Stomach (tissue), 9 donors: ENCODE measurements around the gene PRKCZ. TPM values are rescaled to one million over a fixed set of nuclear protein-coding genes. Genes with fewer than 3 reads are reported as not detected.
A peak's percentile ranks its signal among the peaks of the same experiment; 100 is the strongest.

Experiments used
- DNase-seq, 2 donors: peaks; one replicate each; pipeline versions ENCODE4 v3.0.0 to v3.0.0-alpha.2; 2013 to 2019
- H3K27ac ChIP-seq, 5 donors: fragments of 200-600 bp in 4 of 5; sonication (generic) in 4 of 5; one replicate each; pipeline ENCODE4 v1.5.1; 2013 to 2019; ENCODE audit warnings: mild to moderate bottlenecking in 1 of 5, moderate library complexity in 1 of 5
- H3K27me3 ChIP-seq, 3 donors: fragments of 200-600 bp; sonication (generic); one replicate each; pipeline ENCODE4 v1.5.1; 2017 to 2019; ENCODE audit warnings: mixed run types in 1 of 3
- H3K36me3 ChIP-seq, 4 donors: fragments of 200-600 bp; sonication (generic); 1 replicate in 3 of 4; 2 replicates in 1 of 4; pipeline ENCODE4 v1.5.1; 2016 to 2019
- H3K4me1 ChIP-seq, 4 donors: fragments of 200-600 bp; sonication (generic); one replicate each; pipeline ENCODE4 v1.5.1; 2016 to 2019
- H3K4me3 ChIP-seq, 4 donors: fragments of 200-600 bp; sonication (generic) in 3 of 4; one replicate each; pipeline ENCODE4 v1.5.1; 2016 to 2019; ENCODE audit warnings: mild to moderate bottlenecking in 1 of 4
- H3K9me3 ChIP-seq, 4 donors: fragments of 200-600 bp; sonication (generic); one replicate each; pipeline ENCODE4 v1.5.1; 2016 to 2019
- EP300 ChIP-seq: sonication (generic); formaldehyde crosslinking; IDR thresholded peaks from one replicate; pipeline ENCODE4 v1.6.1; 2017; ENCODE audit warnings: antibody characterized with exemption
- POLR2A ChIP-seq, 4 donors: fragments of 450-650 bp; IDR thresholded peaks; one replicate each; pipeline ENCODE4 v1.6.1; 2016; ENCODE audit warnings: antibody characterized with exemption in 4 of 4, control low read depth in 2 of 4, mild to moderate bottlenecking in 1 of 4, moderate library complexity in 1 of 4
- POLR2AphosphoS5 ChIP-seq, 3 donors: sonication (generic); formaldehyde crosslinking; IDR thresholded peaks; one replicate each; pipeline ENCODE4 v1.6.1; 2016; ENCODE audit warnings: antibody characterized with exemption in 3 of 3
- WGBS, 5 donors: extraction: QIAGEN DNeasy Blood & Tissue Kit in 3 of 5; methylation state at CpG; one replicate each; pipeline versions ENCODE4 v1.1.5 to v1.1.7; 2013 to 2018; 5-methylcytosine and 5-hydroxymethylcytosine counted together
- intact Hi-C: fragments of 100-400 bp; cut with DNase I; formaldehyde crosslinking; loops from one replicate; pipeline ENCODE4 v1.15.1; 2023; ENCODE audit warnings: low total_unique reads
- polyA plus RNA-seq, 3 donors: library from polyadenylated mRNA; stranded (reverse); fragments of 200-250 nt; gene quantifications; one replicate each; pipeline ENCODE4 v1.2.3, GENCODE V29; 2013
- total RNA-seq, 5 donors: library from RNA; depleted of rRNA; stranded (reverse); fragments of >200 nt; gene quantifications; one replicate each; pipeline versions ENCODE4 v1.1.0 to v1.2.3, GENCODE V29; 2014 to 2016
- TF ChIP-seq, protein P1 (sequence below), 7 experiments: fragments of 450-650 bp in 4 of 7; fragments of 200-600 bp in 3 of 7; sonication (generic) in 3 of 7; IDR thresholded peaks; one replicate each; pipeline ENCODE4 v1.5.1; 2016 to 2019; ENCODE audit warnings: antibody characterized with exemption in 7 of 7, control low read depth in 2 of 7, mild to moderate bottlenecking in 1 of 7
- donor health status: healthy with polysubstance abuse.
- donor health status: Bipolar disorder and iron deficiency.
- donor health status: healthy.

PRKCZ gene
- total and polyA plus RNA-seq, 8 donors = 11.1 to 55.8 (median 25.5) TPM

DNA sequence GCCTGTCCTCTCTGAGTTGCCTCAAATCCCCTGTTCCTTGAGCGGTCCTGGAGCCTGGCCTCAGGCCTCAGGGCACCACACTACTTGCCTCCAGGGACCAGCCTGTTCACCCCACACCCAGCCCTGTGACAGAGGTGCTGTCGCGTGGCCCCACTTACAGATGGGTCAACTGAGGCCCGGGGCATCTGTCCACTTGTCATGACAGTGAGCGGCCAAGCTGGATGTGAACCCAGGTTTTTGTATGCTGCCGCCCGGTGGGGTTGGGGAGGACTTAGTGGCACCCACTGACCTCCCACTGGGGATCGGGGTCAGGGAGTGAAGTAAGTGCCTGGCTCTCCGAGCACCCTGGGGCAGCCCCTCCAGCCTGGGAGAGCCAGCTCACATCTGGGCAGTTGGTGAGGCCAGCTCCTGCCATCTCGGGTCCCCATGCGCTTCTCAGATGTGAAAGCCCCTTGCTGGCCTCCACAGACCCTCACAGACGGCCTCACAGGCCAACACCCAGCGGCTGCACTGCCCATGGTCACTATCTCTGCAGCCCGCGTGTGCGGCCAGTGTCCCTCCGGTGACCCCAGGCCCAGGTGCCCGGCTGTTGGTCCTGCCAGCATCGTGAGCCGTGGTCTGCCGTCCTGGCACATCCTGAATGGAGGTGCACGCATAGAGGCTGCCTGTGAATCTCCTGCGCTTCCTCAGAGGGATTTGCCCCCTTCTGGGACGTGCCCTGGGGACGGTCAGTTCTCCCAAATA, 153.6 kb downstream of the PRKCZ start:
- H3K27ac ChIP-seq = peak overlapping the region; percentile 85 to 92 (median 89)

DNA sequence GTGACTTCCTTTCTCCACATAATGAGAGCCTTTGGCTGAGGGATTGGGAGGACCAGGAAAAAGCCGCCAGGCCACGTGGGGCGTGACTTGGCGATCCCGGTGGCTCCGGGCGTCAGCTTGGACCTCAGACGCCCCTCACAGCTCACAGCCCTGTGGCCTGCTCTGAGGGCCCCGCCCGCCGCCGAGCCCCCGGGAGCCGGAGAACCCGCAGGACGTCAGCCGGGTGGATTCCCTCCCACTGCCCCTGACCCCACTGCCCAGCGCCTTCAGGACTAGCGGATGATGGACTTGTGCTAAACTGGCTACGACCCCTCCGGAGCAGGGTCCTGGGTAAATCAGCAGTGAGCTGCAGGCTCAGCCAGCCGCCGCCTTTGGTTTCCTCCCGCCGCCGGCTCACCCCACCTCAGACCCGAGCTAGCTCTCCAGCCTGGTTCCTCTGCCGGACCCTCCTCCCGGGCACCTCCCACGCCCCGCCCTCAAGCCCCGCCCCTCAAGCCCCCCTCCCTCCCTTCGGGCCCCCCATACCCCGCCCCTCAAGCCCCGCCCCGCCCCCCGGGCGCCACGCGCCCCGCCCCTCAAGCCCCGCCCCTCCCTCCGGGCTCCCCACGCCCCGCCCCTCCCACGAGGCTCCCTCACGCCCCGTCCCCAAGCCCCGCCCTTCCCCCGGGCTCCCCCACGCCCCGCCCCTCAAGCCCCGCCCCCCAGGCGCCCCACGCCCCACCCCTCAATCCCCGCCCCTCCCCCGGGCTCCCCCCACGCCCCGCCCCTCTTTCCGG, 154.4 kb downstream of the PRKCZ start:
- peak; percentile 64 to 94 for DNase-seq
- Histone ChIP-seq H3K36me3 (no peaks in the 10 kb centered on the region), H3K27me3 (no peaks in the 10 kb centered on the region), H3K9me3 (no peaks in the 10 kb centered on the region), H3K4me3 (peak overlapping the region; percentile 48 to 57 (median 51)), H3K27ac (peak overlapping the region; percentile 85 to 93 (median 91)), H3K4me1 (peaks cover 66 to 83% (median 78%) of the 10 kb centered on the region in 4 donors)
- intact Hi-C loops = loop anchor here (10.0 kb wide), 1 partner anchor 100 kb away; no protein-coding TSS in a partner anchor
- TF ChIP-seq POLR2AphosphoS5 (IDR thresholded peaks at IDR 0.05) (peak in 2 of 3 donors; percentile 26 to 29), EP300 (no peak)
- 1 to 4% (median 3%) methylated on average over 19 to 51 of the region's 60 CpGs for WGBS, 5 donors

More for the DNA sequence above, 153.6 kb downstream of the PRKCZ start:
- 54 to 72% (median 59%) methylated on average over 13 to 25 of the region's 25 CpGs for WGBS, 5 donors
- DNase-seq = no peak
- H3K9me3 ChIP-seq = no peaks in the 10 kb centered on the region
- H3K4me3 ChIP-seq = peak overlapping the region; percentile 48 to 57 (median 51)
- H3K36me3 ChIP-seq = no peaks in the 10 kb centered on the region
- TF ChIP-seq POLR2A (IDR thresholded peaks at IDR 0.05) (no peak), POLR2AphosphoS5 (IDR thresholded peaks at IDR 0.05) (no peak), EP300 (no peak)
- TF ChIP-seq, protein P1, sequence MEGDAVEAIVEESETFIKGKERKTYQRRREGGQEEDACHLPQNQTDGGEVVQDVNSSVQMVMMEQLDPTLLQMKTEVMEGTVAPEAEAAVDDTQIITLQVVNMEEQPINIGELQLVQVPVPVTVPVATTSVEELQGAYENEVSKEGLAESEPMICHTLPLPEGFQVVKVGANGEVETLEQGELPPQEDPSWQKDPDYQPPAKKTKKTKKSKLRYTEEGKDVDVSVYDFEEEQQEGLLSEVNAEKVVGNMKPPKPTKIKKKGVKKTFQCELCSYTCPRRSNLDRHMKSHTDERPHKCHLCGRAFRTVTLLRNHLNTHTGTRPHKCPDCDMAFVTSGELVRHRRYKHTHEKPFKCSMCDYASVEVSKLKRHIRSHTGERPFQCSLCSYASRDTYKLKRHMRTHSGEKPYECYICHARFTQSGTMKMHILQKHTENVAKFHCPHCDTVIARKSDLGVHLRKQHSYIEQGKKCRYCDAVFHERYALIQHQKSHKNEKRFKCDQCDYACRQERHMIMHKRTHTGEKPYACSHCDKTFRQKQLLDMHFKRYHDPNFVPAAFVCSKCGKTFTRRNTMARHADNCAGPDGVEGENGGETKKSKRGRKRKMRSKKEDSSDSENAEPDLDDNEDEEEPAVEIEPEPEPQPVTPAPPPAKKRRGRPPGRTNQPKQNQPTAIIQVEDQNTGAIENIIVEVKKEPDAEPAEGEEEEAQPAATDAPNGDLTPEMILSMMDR (IDR thresholded peaks at IDR 0.05) = no peak
- intact Hi-C loops = loop anchor here (10.0 kb wide), 1 partner anchor 101 kb away; no protein-coding TSS in a partner anchor
- H3K27me3 ChIP-seq = no peaks in the 10 kb centered on the region
- H3K4me1 ChIP-seq = peaks cover 64 to 83% (median 77%) of the 10 kb centered on the region in 4 donors

DNA sequence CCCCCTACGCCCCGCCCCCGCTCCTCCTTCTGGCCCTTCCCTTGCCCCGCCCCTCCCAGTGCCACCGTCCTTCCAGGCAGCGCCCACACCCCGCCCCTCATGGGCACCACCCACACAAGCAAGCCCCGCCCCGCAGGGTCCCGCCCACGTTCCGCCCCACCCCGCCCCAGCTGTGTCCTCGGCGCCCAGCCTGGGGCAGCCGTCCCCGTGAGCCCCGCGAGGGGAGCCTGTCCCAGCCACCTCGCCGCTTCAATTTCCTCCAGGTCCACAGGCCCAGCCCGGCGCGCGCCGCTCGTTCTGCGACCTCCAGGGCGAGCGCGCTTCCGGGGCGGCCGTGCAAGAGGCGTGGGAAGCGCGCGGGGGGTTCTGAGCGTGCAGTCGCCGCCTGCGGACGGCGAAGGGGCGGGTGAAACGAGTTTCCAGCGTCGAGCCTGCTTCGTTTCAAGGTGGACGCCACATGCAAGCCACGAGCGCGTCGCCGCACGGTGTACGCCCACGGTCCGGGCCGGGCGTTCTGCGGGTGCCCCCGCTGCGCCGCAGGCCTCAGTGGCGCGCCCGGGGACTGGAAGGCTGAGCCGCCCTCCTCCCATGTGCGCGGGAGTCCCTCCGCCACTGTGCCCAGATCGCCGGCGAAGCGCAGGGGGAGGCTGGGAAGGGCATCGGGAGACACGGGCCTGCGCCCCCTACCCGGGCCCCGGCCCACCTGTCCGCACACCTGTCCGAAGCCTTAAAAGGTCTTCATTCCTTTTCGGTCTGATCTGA, 155.2 kb downstream of the PRKCZ start:
- intact Hi-C loops = loop anchor here (10.0 kb wide), 1 partner anchor 99 kb away; no protein-coding TSS in a partner anchor

More for the DNA sequence above, 155.2 kb downstream of the PRKCZ start:
- Histone ChIP-seq H3K4me1 (peaks cover 58 to 83% (median 77%) of the 10 kb centered on the region in 4 donors), H3K4me3 (peak overlapping the region; percentile 51 to 57 (median 52)), H3K27ac (peak overlapping the region; percentile 85 to 93 (median 89)), H3K36me3 (no peaks in the 10 kb centered on the region), H3K9me3 (no peaks in the 10 kb centered on the region), H3K27me3 (no peaks in the 10 kb centered on the region)
- TF ChIP-seq POLR2A (IDR thresholded peaks at IDR 0.05) (no peak), POLR2AphosphoS5 (IDR thresholded peaks at IDR 0.05) (peak in 2 of 3 donors; percentile 42 to 66), EP300 (no peak)
- TF ChIP-seq, protein P1 (IDR thresholded peaks at IDR 0.05) = peak in 1 of 7 experiments; percentile 22
- WGBS, 5 donors = 2 to 16% (median 14%) methylated on average over 33 to 81 of the region's 84 CpGs
- DNase-seq = peak; percentile 98
